HG03432 (cell line): Measurements from ENCODE around the gene RPUSD4.

ENCODE experiments used
- ATAC-seq: cut with Tn5 transposase; IDR thresholded peaks from one replicate; pipeline ENCODE4 v1.9.1; 2021; ENCODE audit warnings: mild to moderate bottlenecking, moderate library complexity; ENCODE audit not compliant: unreplicated experiment

The RPUSD4 gene

DNA sequence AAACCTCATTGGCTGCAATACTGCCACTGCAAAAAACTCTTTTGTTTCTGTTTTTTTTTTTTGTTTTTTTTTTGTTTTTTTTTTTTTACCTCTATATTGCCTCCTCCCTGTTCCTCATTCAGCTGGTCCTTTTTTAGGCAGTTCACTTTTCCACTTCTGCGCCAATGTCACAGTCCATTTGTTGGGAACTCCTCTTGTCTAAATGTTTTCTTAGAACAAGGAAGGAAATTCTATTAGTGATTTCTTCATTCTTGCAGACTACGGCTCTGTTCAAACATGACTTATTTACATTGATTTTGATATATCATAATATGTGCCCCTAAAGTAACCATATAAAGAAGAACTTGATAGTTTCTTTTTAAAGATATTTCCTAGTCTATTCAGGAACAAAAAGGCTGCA, 3.0 kb upstream of the RPUSD4 start:
- no peak for ATAC-seq

DNA sequence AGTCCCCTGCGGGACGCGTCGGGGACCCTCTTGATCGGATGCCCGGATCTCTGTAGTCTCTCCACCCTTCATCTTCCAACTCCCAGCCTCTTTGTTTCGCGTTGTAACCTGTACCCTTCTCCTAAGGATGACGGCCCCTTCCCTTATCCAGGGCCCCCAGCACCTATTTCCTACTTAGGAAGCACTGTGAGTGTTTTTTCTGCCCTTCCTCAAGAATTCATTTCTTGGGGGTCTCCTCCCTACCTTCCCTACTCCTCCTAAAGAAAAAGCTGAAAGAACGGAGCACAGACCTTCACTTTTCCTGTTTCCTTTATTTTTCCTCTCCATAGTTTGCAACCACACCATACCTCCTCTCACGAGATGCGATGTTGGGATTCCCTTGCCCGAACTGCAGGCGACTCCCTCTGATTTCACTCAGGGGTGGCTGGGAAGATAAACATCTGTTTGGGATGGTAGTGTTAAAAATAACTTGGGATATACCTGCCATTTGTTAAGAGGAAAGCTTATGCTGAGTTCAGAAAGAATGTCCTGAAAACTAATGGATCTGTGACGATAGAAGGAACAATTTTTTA, 725 bp upstream of the RPUSD4 start:
- no peak for ATAC-seq

DNA sequence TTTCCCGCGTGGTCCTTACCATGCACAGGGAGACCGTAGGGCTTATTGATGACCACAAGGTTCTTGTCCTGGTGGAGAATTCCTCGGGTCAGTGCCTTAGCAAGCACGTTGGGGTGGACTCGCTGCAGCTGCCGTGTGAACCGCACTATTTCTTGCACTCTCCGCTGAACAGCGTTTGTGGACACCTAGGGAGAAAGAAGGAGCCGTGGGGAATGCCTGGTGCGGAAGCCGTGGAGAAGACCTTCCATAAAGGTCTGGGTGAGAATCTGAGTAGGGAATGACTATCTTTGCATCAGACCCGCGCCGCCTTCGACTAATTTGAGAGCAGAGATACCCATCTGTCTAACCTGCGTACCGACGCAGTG, 597 bp downstream of the RPUSD4 start:
- no peak for ATAC-seq

GRCh38 chr11:126207896-126208295, 3.6 kb downstream of the RPUSD4 start:
- ATAC-seq, result no peak

- ATAC-seq, result no peak
Observed at GRCh38 chr11:126205359-126205758, 6.1 kb downstream of the RPUSD4 start.

DNA sequence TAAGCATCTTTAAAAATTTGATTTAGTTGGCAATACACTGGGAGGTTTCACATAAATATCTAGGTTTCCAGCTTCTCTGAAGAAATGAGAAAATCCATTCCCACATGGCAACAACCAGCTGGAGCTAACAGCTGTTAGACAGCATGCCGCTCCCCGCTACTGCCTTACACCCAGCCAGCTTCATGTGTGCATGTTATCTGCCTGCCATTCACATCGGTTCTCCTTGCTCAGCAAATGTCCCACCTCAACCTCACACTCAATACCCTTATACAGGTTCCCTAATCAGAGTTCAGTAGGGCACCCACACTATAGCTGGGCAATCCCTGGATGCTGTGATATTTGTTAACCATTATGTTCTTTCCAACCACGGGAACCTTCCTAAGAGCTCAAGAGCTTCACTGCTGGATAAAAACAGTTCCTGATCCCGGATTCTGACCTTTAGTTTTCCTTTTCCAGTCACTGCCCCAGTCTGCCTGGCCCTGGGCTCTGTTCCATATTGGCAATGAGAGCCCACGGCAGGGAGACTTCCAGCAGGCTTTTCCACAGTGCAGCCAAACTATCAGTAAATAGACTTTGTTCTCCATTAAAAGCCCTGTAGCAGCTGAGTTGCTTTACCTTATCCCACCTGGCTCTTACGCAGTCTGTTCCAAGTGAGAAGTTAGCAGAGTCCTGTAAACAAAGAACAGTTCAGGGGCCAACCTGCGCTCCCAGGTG, 8.6 kb downstream of the RPUSD4 start:
- ATAC-seq, result no peak

- no peak for ATAC-seq
Observed at GRCh38 chr11:126198648-126199047, 12.8 kb downstream of the RPUSD4 start.

- no peak for ATAC-seq
Observed at GRCh38 chr11:126197277-126197939, 14.0 kb downstream of the RPUSD4 start.

DNA sequence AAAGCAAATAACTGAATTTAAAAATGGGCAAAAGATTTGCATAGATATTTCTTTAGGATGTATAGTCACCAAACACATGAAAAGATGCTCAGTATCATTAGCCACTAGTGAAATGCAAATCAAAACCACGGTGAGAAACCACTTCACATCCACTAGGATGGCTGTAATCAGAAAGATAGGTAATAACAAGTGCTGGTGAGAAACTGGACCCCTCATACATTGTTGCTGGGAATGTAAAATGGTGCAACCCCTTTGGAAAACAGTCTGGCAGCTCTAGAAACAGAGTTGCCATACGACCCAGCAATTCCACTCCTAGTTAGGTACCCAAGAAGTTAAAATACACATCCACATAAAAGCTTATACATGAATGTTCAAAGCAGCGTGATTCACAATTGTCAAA, 16.3 kb downstream of the RPUSD4 start:
- ATAC-seq, result no peak

DNA sequence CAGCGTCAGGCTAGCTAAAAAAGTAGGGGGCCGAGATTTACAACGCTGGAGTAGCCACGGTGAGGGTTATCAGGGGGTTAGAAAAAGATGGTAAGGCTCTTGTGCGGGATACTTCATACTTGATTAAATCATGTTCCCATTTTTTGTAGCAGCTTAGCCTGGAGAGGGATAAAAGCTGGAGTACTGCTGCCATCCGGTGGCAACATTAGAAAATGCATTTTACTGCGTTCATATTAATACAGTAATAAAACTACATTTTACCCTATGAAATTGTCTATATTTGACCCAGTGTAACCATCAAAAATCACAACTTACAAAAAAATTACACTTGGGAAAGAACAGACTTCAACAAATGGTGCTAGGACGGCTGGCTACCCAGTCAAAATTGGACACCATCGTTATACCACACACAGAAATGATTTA, 17.3 kb downstream of the RPUSD4 start:
- no peak for ATAC-seq

DNA sequence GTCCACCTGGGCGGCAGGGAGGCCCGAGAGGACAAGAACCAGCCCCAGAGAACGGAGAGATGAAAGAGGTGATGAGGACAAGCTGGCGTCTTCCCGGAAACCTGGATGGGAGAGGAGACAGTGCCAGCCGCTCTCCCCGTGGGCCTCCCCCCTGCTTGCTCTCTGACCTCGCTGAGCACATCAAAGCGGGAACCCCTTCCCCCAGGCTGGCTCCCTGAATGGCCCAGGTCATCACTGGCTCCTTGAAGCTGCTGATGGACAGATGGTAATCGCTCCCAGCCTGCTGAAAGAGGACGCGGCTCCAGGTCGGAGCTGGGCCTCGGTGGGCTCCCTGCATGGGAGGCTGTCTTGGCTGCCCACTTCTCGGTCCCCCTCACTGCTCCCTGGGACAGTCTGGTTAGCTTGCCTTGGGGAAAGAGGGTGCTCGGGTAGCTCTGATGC, 18.4 kb downstream of the RPUSD4 start:
- ATAC-seq, result no peak

GRCh38 chr11:126192361-126192760, 19.1 kb downstream of the RPUSD4 start:
- no peak for ATAC-seq

GRCh38 chr11:126191379-126192073, 19.9 kb downstream of the RPUSD4 start:
- ATAC-seq, result no peak

DNA sequence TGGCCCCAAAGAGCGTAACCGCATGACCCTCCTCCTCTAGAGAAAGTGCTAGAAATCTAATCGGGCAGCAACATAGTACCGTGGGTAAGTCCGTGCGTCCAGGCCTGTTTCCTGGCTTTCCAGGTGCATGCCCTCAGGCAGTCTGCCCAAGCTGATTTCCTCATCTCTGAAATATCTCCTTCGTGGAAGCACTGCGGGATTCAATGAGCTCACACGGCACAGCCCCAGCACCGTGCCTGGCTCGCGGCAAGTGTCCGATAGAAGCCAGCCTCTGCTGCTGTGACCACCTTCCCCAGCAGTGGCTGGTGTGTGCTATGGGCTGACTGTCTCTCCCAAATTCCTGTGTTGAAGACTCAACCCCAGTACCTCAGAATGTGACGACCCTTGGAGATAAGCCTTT, 20.7 kb downstream of the RPUSD4 start:
- no peak for ATAC-seq

DNA sequence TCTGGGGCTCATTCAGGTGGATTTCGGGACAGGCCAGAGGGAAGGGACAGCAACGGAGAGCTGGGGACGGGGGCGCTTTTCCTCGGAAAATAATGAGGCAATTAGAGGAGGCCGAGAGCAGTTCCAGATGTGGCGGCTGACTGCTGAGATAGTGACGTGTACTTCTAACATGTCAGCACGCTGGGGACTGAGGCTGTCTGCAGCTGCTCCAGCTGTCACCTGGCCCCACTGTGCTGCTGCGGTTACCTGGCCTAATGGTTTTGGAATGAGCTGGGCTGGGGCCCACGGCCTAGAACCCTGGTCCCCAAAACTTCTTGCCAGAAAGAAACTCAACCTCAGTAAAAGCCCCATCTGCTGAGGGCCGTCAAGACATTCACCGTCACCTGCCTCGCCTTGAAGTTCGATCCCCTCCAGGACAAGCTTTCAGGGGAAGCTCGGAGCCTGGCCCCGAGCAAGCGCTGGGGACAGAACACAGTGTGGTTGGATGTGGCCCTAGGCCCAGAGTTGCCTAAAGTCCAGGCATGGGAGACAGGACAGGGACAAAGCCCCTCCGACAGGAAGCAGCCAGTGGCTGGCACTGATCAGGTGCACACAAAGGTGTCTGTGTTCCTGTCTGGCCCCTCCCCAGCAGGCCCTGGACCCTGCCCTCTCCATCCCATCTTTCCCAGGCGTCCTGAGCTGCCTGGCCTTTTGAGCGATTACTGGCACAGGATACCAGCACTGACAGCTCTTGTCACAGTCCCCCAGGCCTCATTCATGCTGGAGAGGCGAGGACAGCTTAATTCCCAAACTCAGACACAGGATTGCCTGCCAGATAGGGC, 22.1 kb downstream of the RPUSD4 start:
- no peak for ATAC-seq

- no peak for ATAC-seq
Observed at GRCh38 chr11:126188332-126189108, 22.9 kb downstream of the RPUSD4 start.

DNA sequence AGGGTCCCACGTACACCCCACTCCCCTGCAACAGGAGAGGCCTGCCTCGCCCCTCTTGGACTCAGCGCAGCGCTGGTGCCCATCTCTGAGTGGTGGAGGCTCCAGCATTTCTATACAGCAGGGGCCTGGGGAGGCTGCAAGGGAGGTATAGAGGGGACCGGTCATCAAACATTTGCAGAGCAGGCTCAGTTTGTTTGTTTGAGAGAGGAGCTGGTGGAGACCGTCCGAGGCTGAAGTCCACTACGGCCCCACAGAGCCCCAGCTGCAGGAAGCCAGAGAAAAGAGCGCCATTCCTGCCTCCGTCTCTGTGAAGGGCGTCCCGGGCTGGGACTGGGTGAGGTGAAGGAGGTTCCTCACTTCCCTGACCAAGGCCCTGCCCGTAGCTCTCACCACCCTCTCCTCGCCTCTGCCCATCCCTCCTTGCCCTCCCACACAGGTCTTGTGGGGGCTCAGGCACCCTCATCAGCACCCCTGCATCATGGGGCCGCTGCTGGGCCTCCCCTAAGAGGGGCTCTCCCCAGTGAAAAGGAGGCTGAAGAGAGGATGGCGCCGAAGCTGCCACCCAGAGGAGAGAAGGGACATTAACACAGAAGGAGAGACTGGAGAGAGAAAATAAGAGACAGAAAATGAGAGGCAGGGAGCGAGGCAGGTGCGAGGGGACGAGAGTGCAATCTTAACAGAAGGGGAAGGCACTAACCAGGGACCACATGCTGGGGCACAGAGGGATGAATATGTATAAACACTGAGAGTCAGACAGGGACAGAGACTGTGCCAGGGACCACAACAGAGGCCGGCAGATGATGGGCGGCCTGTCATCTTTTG, 24.5 kb downstream of the RPUSD4 start:
- ATAC-seq, result no peak

DNA sequence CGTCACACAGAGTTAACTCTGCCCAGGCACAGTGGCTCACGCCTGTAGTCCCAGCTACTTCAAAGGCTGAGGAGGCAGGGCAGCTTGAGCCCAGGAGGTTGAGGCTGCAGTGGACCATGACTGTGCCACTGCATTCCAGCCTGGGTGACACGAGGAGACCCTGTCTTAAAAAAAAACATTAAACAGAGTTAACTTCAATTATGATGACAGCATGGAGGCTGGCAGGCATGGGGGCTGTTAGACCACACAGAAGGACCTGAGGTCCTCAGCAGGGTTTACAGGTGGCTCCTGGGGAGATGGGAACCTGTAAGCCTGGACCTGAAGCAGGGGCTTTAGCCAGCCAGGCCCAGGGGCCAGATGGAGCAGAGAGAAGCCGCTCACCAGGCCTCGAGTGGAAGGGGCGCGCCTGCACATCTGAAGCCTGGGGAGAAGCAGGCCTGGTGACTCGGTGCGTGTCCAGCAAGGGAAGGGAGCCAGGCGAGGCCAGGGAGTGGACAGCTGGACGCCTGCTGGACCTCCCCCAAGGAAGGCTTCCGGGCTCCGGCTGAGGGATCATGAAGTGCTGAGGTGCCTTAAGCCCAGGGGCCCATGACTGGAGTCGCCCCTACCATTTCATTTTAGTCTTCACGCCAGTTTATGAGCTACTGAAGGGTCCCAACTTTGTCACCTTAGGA, 25.3 kb downstream of the RPUSD4 start:
- ATAC-seq, result no peak
